NCI-H82 treated with DMSO at 0.1 percent for 48 hours (cell line): ENCODE measurements around the gene PALLD.

Experiments
- DNase-seq: peaks from one replicate; lab custom pipeline; 2025; ENCODE audit not compliant: unreplicated experiment; lab: John Stamatoyannopoulos, UW

Gene PALLD

GRCh38 chr4:168555437-168555836 is 58.6 kb downstream of the PALLD start:
- DNase-seq: no peak

GRCh38 chr4:168557658-168558057 is 60.8 kb downstream of the PALLD start:
- no peak for DNase-seq

GRCh38 chr4:168558599-168558998 is 61.7 kb downstream of the PALLD start:
- no peak for DNase-seq

- DNase-seq: no peak
Measured at GRCh38 chr4:168560184-168561180, 63.6 kb downstream of the PALLD start.

- DNase-seq: no peak
Measured at GRCh38 chr4:168562041-168562571, 65.3 kb downstream of the PALLD start.

- no peak for DNase-seq
Measured at GRCh38 chr4:168564023-168564422, 67.2 kb downstream of the PALLD start.

GRCh38 chr4:168565130-168565529 is 68.3 kb downstream of the PALLD start:
- no peak for DNase-seq

- DNase-seq: no peak
Measured at GRCh38 chr4:168566726-168567125, 69.9 kb downstream of the PALLD start.

- no peak for DNase-seq
Measured at GRCh38 chr4:168569066-168569930, 72.4 kb downstream of the PALLD start.

GRCh38 chr4:168569931-168570276 is 73.1 kb downstream of the PALLD start:
- no peak for DNase-seq

GRCh38 chr4:168570466-168570865 is 73.6 kb downstream of the PALLD start:
- DNase-seq: no peak

GRCh38 chr4:168572002-168572401 is 75.2 kb downstream of the PALLD start:
- no peak for DNase-seq

GRCh38 chr4:168573870-168574269 is 77.0 kb downstream of the PALLD start:
- DNase-seq: no peak

GRCh38 chr4:168574581-168575295 is 77.9 kb downstream of the PALLD start:
- DNase-seq: no peak

GRCh38 chr4:168575473-168575872 is 78.6 kb downstream of the PALLD start:
- no peak for DNase-seq

GRCh38 chr4:168577624-168578023 is 80.8 kb downstream of the PALLD start:
- DNase-seq: no peak

- no peak for DNase-seq
Measured at GRCh38 chr4:168580228-168580627, 83.4 kb downstream of the PALLD start.

GRCh38 chr4:168584321-168584771 is 87.5 kb downstream of the PALLD start:
- no peak for DNase-seq

GRCh38 chr4:168585168-168586091 is 88.6 kb downstream of the PALLD start:
- no peak for DNase-seq

- no peak for DNase-seq
Measured at GRCh38 chr4:168586926-168587325, 90.1 kb downstream of the PALLD start.
